Measurements from ENCODE around the gene ZNF791. TPM values are rescaled to one million over a fixed set of nuclear protein-coding genes. Genes with fewer than 3 reads are reported as not detected.
"Not testable (repeated sequence)": the region's sequence is repeated elsewhere in the genome, so short reads cannot be mapped to it uniquely, and the experiment has no call there.

The ZNF791 gene
- total RNA-seq: 10 to 100 TPM; 13.3 to 19.5 (median 13.8) TPM

DNA sequence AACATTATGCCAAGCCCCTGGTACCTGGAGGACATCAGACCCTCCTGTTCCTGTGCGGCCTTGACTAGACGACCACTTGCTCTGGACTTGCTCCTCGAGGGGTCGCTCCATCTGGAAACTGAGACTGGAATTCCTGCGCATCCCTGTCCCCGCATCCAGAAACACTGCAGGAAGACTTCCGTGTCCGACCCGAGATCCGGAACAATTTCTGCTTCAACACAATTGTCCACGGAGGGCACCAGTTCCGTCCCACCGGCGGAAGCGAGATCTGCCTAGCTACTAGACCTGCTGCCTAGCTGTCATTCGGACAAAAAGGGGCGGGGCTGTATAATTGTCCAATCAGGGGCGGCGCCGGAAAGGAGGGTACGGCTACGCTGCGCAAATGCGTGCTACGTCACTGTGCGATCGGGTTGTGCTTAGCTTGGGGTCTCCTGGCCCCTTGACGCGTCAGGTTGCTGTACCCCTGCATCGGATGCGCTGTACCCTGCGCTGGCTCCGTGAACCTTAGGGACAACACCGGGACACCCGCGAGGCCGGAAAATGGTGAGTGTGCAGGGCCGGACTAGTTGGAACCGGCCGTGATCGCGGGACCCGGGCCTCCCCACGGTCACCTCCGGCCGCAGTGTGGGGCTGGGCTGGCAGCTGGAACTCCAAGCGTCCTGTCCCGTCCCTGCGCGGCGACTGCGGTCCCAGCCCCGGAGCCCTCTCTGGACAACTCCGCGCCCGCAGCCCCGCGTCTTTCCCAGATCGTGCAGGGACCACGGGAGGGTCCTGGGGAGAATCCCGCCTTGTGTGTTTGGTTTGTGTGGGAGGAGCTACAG lies at the start of gene ZNF791, which contains the start of gene ZNF490:
Gene ZNF791 (plus strand): TSS at position 381 of the 821 bp plus-strand sequence. CDS start 160 bp downstream, at position 541.
Gene ZNF490 (minus strand): TSS at position 274 of the 821 bp plus-strand sequence. CDS start 133 bp downstream, at position 141.
- DNase-seq (peak; percentile 94), ATAC-seq (peak; percentile 98)
- Mint-ChIP-seq H3K27me3 (ENCODE audit: low read depth) (no peaks in the 10 kb centered on the region), H3K36me3 (ENCODE audit: insufficient read depth) (peaks cover 6% of the 10 kb centered on the region), H3K4me3 (peak within 1 kb of the TSS; percentile 99), H3K9me3 (no peaks in the 10 kb centered on the region), H3K4me1 (ENCODE audit: low read depth) (peaks cover 35% of the 10 kb centered on the region)

- Mint-ChIP-seq H3K4me1 (ENCODE audit: low read depth) (peaks cover 4% of the 10 kb centered on the region), H3K27me3 (ENCODE audit: low read depth) (no peaks in the 10 kb centered on the region), H3K9me3 (no peaks in the 10 kb centered on the region), H3K4me3 (no peak overlapping the region), H3K36me3 (ENCODE audit: insufficient read depth) (no peaks in the 10 kb centered on the region)
- ATAC-seq: peak; percentile 93 to 97
- DNase-seq: peak; percentile 94
Measured at GRCh38 chr19:12564016-12564664, 46.6 kb upstream of the ZNF791 start.

DNA sequence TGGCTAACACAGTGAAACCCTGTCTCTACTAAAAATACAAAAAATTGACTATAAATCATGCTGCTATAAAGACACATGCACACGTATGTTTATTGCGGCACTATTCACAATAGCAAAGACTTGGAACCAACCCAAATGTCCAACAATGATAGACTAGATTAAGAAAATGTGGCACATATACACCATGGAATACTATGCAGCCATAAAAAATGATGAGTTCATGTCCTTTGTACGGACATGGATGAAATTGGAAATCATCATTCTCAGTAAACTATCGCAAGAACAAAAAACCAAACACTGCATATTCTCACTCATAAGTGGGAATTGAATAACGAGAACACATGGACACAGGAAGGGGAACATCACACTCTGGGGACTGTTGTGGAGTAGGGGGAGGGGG lies 44.3 kb upstream of the ZNF791 start:
- H3K4me1 Mint-ChIP-seq (ENCODE audit: low read depth); H3K27me3 Mint-ChIP-seq (ENCODE audit: low read depth); DNase-seq; H3K9me3 Mint-ChIP-seq; ATAC-seq; H3K36me3 Mint-ChIP-seq (ENCODE audit: insufficient read depth); H3K4me3 Mint-ChIP-seq: not testable (repeated sequence)

DNA sequence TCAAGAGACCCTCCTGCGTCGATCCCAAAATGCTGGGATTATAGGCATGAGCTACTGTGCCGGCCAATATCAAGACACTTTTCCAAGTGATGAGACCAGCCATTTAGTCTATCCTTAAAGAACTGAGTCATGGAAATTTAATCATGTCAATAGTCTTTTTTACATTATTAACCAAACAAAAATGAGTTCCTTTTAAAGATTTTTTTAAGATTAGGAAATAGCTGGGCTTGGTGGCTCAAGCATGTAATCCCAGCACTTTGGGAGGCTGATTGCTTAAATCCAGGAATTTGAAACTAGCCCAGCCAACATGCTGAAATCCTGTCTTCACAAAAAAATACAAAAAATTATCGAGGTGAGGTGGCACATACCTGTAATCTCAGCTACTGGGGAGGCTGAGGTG lies 42.8 kb upstream of the ZNF791 start:
- H3K9me3 Mint-ChIP-seq: no peaks in the 10 kb centered on the region
- H3K36me3 Mint-ChIP-seq (ENCODE audit: insufficient read depth): no peaks in the 10 kb centered on the region
- ATAC-seq: no peak
- no peak overlapping the region for H3K4me3 Mint-ChIP-seq
- no peaks in the 10 kb centered on the region for H3K27me3 Mint-ChIP-seq (ENCODE audit: low read depth)
- peaks cover 4% of the 10 kb centered on the region for H3K4me1 Mint-ChIP-seq (ENCODE audit: low read depth)
- no peak for DNase-seq

DNA sequence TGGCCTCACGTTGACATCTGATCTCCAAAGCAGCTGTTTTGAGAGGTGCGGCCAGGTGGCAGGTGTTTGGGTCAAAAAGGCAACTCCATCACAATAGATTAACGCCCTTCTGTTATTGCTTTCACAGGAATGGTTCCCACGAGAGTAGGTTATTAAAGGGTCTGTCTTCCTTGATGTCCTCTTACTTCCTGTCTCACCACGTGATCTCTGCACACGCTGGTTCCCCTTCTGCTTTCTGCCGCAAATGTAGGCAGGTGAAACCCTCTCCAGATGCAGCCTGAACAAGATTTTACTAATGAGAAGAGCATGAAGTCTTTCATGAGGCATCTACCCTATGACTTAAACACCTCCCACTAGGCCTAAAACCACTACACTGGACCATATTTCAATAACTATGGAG lies 36.7 kb upstream of the ZNF791 start:
- Mint-ChIP-seq H3K36me3 (ENCODE audit: insufficient read depth) (peaks cover 8% of the 10 kb centered on the region), H3K9me3 (no peaks in the 10 kb centered on the region), H3K27me3 (ENCODE audit: low read depth) (no peaks in the 10 kb centered on the region), H3K4me3 (no peak overlapping the region), H3K4me1 (ENCODE audit: low read depth) (peaks cover 12% of the 10 kb centered on the region)
- DNase-seq (no peak), ATAC-seq (no peak)

DNA sequence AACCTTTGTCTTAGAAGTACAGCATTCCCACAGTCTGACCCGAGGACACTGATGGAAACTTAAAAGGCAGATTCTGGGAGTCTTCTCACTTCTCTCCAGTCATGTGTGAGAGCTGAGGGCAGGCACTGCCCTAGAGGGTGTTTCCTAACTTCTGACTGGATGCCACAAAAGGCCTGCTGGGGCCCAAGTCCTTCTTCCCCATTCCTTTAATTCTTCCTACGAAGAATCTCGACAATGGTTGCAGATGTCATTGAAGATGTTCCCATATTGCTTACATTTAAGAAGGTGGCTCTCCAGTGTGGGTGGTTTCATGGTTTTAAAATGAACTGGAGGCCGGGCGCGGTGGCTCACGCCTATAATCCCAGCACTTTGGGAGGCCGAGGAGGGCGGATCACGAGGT lies 32.1 kb upstream of the ZNF791 start:
- H3K4me3 Mint-ChIP-seq: no peak overlapping the region
- no peaks in the 10 kb centered on the region for H3K27me3 Mint-ChIP-seq (ENCODE audit: low read depth)
- peaks cover 12% of the 10 kb centered on the region for H3K4me1 Mint-ChIP-seq (ENCODE audit: low read depth)
- H3K9me3 Mint-ChIP-seq: peaks cover 16% of the 10 kb centered on the region
- peaks cover 36% of the 10 kb centered on the region for H3K36me3 Mint-ChIP-seq (ENCODE audit: insufficient read depth)
- ATAC-seq (no peak), DNase-seq (no peak)

DNA sequence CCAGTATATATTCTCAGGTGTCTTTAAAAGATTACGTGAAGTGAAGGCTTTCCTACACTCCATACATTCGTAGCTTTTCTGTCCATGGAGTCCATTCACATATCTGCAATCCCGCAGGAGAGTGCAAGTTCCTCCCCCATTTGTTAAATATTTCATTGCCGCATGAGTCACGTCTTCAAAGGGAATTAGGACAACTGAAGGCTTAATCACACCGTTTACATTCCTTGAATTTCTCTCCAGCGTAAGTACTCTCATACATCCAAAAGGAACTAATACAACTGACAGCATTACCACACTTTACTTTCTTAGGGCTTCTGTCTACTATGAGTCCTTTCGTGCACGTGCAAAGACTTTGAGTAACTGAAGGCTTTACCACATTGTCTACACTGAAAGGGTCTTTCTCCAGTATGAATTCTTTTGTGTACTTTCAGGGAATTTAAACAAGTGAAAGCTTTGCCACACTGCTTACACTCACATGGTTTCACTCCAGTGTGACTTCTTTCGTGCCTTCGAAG lies 30.5 kb upstream of the ZNF791 start:
- Mint-ChIP-seq H3K36me3 (ENCODE audit: insufficient read depth) (peaks cover 36% of the 10 kb centered on the region), H3K4me1 (ENCODE audit: low read depth) (peaks cover 2% of the 10 kb centered on the region), H3K27me3 (ENCODE audit: low read depth) (no peaks in the 10 kb centered on the region), H3K4me3 (no peak overlapping the region), H3K9me3 (peaks cover 16% of the 10 kb centered on the region)
- ATAC-seq (no peak), DNase-seq (no peak)

DNA sequence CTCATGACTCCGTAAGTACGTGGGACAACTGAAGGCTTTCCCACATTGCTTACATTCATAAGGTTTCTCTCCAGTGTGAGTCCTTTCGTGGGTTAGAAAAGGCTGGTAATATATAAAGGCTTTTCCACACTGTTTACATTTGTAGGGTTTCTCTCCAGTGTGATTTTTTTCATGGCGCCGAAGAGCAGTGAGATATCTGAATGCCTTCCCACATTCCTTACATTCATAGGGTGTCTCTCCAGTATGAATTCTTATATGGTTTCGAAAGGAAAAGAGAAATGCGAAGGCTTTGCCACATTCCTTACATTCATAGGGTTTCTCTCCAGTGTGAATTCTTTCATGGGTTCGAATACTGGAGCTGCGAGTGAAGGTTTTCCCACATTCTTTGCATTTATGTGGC lies 29.6 kb upstream of the ZNF791 start:
- H3K36me3 Mint-ChIP-seq (ENCODE audit: insufficient read depth): peaks cover 36% of the 10 kb centered on the region
- peaks cover 16% of the 10 kb centered on the region for H3K9me3 Mint-ChIP-seq
- no peaks in the 10 kb centered on the region for H3K4me1 Mint-ChIP-seq (ENCODE audit: low read depth)
- no peak overlapping the region for H3K4me3 Mint-ChIP-seq
- H3K27me3 Mint-ChIP-seq (ENCODE audit: low read depth): no peaks in the 10 kb centered on the region
- no peak for ATAC-seq
- no peak for DNase-seq

DNA sequence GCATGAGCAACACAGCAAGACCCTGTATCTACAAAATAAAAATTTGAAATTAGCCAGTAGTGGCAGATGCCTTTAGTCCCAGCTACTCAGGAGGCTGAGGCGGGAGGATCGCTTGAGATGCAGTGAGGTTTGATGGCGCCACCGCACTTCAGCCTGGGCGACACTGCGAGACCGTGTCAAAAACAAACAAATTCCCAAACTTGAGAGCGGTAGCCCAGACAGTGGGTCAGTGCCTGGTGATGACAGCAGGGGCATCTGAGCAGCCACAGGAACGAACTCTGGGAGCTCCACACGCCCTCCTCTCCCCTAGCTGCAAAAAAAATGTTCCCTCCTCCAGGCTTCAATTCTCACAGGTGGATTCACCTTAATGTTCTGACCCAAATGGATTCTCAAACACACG lies 14.2 kb upstream of the ZNF791 start:
- no peaks in the 10 kb centered on the region for H3K27me3 Mint-ChIP-seq (ENCODE audit: low read depth)
- no peak overlapping the region for H3K4me3 Mint-ChIP-seq
- peaks cover 8% of the 10 kb centered on the region for H3K36me3 Mint-ChIP-seq (ENCODE audit: insufficient read depth)
- H3K4me1 Mint-ChIP-seq (ENCODE audit: low read depth): no peaks in the 10 kb centered on the region
- ATAC-seq: no peak
- no peaks in the 10 kb centered on the region for H3K9me3 Mint-ChIP-seq
- DNase-seq: no peak

- DNase-seq: no peak
- Mint-ChIP-seq H3K4me3 (no peak overlapping the region), H3K27me3 (ENCODE audit: low read depth) (no peaks in the 10 kb centered on the region), H3K9me3 (no peaks in the 10 kb centered on the region), H3K36me3 (ENCODE audit: insufficient read depth) (peaks cover 8% of the 10 kb centered on the region), H3K4me1 (ENCODE audit: low read depth) (no peaks in the 10 kb centered on the region)
- ATAC-seq: no peak
Measured at GRCh38 chr19:12596927-12597548, 13.7 kb upstream of the ZNF791 start.

GRCh38 chr19:12597594-12597993 lies 13.1 kb upstream of the ZNF791 start:
- no peaks in the 10 kb centered on the region for H3K4me1 Mint-ChIP-seq (ENCODE audit: low read depth)

GRCh38 chr19:12603714-12604113 lies 7.0 kb upstream of the ZNF791 start:
- no peaks in the 10 kb centered on the region for H3K27me3 Mint-ChIP-seq (ENCODE audit: low read depth)
- H3K4me1 Mint-ChIP-seq (ENCODE audit: low read depth): peaks cover 13% of the 10 kb centered on the region
- no peaks in the 10 kb centered on the region for H3K9me3 Mint-ChIP-seq
- DNase-seq (peak; percentile 26), ATAC-seq (peak; percentile 97 to 100)
- H3K36me3 Mint-ChIP-seq (ENCODE audit: insufficient read depth): peaks cover 3% of the 10 kb centered on the region
- no peak overlapping the region for H3K4me3 Mint-ChIP-seq

More at GRCh38 chr19:12597594-12597993, 13.1 kb upstream of the ZNF791 start:
- DNase-seq (no peak), ATAC-seq (no peak)
- H3K36me3 Mint-ChIP-seq (ENCODE audit: insufficient read depth): peaks cover 8% of the 10 kb centered on the region
- no peak overlapping the region for H3K4me3 Mint-ChIP-seq
- H3K9me3 Mint-ChIP-seq: no peaks in the 10 kb centered on the region
- H3K27me3 Mint-ChIP-seq (ENCODE audit: low read depth): no peaks in the 10 kb centered on the region

GRCh38 chr19:12606796-12607195 lies 3.9 kb upstream of the ZNF791 start:
- Mint-ChIP-seq H3K27me3 (ENCODE audit: low read depth) (no peaks in the 10 kb centered on the region), H3K9me3 (no peaks in the 10 kb centered on the region), H3K4me3 (no peak overlapping the region), H3K36me3 (ENCODE audit: insufficient read depth) (no peaks in the 10 kb centered on the region), H3K4me1 (ENCODE audit: low read depth) (peaks cover 27% of the 10 kb centered on the region)
- ATAC-seq (no peak), DNase-seq (no peak)

GRCh38 chr19:12607631-12608030 lies 3.1 kb upstream of the ZNF791 start:
- Mint-ChIP-seq H3K9me3 (no peaks in the 10 kb centered on the region), H3K4me1 (ENCODE audit: low read depth) (peaks cover 28% of the 10 kb centered on the region), H3K36me3 (ENCODE audit: insufficient read depth) (no peaks in the 10 kb centered on the region), H3K27me3 (ENCODE audit: low read depth) (no peaks in the 10 kb centered on the region), H3K4me3 (no peak overlapping the region)
- no peak for DNase-seq
- no peak for ATAC-seq

All from activated T-cell treated with anti-CD3 and anti-CD28 coated beads, Interleukin-2, amount 50 U/mL, for 4 hours (primary cell).